Measurements from ENCODE around the gene DPP6. TPM values are rescaled to one million over a fixed set of nuclear protein-coding genes. Genes with fewer than 3 reads are reported as not detected.

The DPP6 gene
- total RNA-seq, 1 donor from 2014 or later: 0.39 TPM

DNA sequence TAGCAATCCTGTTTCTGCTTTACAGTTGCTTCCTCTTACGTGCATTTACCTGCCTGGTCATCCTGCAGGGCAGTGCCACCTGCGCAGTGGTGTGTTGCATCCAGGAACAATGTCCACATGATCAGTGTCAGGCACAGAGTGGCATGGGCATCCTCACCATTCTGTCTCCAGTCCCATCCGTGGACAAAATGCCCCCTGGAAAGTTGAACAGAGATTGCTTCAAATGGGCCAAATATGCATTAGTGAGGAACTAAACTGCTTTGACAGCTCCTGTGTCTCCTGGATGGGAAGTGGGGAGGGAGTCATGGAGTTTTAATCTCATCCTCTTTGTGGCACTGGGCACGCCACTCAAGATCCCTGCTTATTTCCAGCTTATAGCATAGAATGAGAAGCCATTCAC, 151.8 kb downstream of the DPP6 start:
- Histone ChIP-seq H3K79me2 (ENCODE audit: low read depth) (no peaks in the 10 kb centered on the region), H2AFZ (replicated peaks) (no peak overlapping the region), H3K4me1 (no peaks in the 10 kb centered on the region), H3F3A (ENCODE audit: low read depth) (no peaks in the 10 kb centered on the region), H3K27ac (no peak overlapping the region), H3K27me3 (no peaks in the 10 kb centered on the region), H4K20me1 (ENCODE audit: low read depth) (no peaks in the 10 kb centered on the region), H3K4me3 (no peak overlapping the region), H3K4me2 (no peak overlapping the region), H3K9me3 (ENCODE audit: low read depth) (no peaks in the 10 kb centered on the region), H3K9ac (no peak overlapping the region), H3K36me3 (no peaks in the 10 kb centered on the region)
- no peak for DNase-seq (ENCODE audit: low spot score)
- no peak overlapping the region for H3K27ac Mint-ChIP-seq
- peaks cover 2% of the 10 kb centered on the region for H3K27me3 Mint-ChIP-seq (ENCODE audit: insufficient read depth, low read depth)
- TF ChIP-seq, protein P1, sequence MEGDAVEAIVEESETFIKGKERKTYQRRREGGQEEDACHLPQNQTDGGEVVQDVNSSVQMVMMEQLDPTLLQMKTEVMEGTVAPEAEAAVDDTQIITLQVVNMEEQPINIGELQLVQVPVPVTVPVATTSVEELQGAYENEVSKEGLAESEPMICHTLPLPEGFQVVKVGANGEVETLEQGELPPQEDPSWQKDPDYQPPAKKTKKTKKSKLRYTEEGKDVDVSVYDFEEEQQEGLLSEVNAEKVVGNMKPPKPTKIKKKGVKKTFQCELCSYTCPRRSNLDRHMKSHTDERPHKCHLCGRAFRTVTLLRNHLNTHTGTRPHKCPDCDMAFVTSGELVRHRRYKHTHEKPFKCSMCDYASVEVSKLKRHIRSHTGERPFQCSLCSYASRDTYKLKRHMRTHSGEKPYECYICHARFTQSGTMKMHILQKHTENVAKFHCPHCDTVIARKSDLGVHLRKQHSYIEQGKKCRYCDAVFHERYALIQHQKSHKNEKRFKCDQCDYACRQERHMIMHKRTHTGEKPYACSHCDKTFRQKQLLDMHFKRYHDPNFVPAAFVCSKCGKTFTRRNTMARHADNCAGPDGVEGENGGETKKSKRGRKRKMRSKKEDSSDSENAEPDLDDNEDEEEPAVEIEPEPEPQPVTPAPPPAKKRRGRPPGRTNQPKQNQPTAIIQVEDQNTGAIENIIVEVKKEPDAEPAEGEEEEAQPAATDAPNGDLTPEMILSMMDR (IDR thresholded peaks at IDR 0.05): no peak
- TF ChIP-seq EZH2 (IDR thresholded peaks at IDR 0.05): no peak
- no peak for TF ChIP-seq EZH2phosphoT487 (IDR thresholded peaks at IDR 0.05)
- no peaks in the 10 kb centered on the region for H3K9me3 Mint-ChIP-seq
- H3K36me3 Mint-ChIP-seq: no peaks in the 10 kb centered on the region
- peaks cover 3% of the 10 kb centered on the region for H3K4me1 Mint-ChIP-seq
- no peak overlapping the region for H3K4me3 Mint-ChIP-seq

DNA sequence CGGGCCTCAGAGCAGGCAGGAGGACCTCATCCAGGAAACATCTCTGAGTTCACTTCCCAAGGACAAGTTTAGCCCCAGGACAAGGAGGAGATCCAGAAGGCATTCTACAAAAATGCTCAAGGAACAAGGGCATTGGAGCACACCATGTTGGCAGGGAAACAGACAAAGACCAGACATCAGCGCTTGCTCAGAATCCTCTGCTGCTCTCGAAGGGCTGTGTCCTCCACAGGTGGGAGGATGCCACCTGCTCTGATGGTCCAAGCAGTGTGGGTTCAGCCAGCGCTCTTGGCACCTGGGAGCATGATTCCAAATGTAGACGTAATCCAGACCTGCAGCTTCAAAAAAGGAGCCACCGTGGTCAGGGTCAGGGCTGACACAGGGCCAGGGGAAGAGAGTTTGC, 160.7 kb downstream of the DPP6 start:
- no peaks in the 10 kb centered on the region for H3K79me2 ChIP-seq (ENCODE audit: low read depth)
- no peak overlapping the region for H2AFZ ChIP-seq (replicated peaks)
- Mint-ChIP-seq H3K4me1 (no peaks in the 10 kb centered on the region), H3K9me3 (no peaks in the 10 kb centered on the region), H3K27me3 (ENCODE audit: insufficient read depth, low read depth) (no peaks in the 10 kb centered on the region), H3K36me3 (no peaks in the 10 kb centered on the region), H3K27ac (no peak overlapping the region), H3K4me3 (no peak overlapping the region)
- H3K9me3 ChIP-seq (ENCODE audit: low read depth): no peaks in the 10 kb centered on the region
- H4K20me1 ChIP-seq (ENCODE audit: low read depth): no peaks in the 10 kb centered on the region
- no peaks in the 10 kb centered on the region for H3K27me3 ChIP-seq
- H3K36me3 ChIP-seq: no peaks in the 10 kb centered on the region
- H3K27ac ChIP-seq: no peak overlapping the region
- no peak overlapping the region for H3K4me3 ChIP-seq
- no peak overlapping the region for H3K9ac ChIP-seq
- no peaks in the 10 kb centered on the region for H3F3A ChIP-seq (ENCODE audit: low read depth)
- DNase-seq (ENCODE audit: low spot score): no peak
- no peak overlapping the region for H3K4me2 ChIP-seq
- TF ChIP-seq EZH2 (IDR thresholded peaks at IDR 0.05) (no peak), EZH2phosphoT487 (IDR thresholded peaks at IDR 0.05) (no peak)
- TF ChIP-seq, protein P1 (IDR thresholded peaks at IDR 0.05): no peak
- no peaks in the 10 kb centered on the region for H3K4me1 ChIP-seq

DNA sequence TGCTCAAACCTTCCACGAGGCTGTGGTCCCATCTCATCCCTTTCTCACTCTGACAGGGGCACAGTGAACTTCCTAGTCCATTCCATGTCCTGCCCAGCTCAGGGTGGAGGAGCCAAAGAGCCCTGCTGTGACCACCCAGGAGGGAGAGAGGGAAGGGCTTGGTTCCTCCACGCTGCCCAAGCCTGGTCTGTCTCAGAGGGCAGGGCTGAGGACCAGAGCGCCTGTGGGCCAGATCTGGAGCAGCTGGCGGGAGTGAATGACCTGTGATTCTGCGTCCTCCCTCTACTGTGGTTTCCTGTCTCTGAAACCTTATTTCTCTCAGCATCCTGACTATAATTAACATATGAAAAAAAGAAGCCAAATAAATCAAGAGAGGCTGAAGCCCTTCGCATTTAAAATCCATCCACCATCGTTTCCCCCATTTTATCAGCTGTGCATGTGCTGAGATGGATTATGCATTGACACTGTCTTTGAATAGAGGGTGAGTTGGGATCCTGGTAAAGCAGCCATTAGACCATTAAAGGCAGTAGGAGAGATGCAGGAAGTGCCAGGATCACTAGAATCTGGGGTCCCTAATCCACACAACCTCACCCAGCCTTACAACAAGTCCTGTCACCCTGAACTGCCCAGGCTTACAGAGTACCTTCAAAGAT, 165.6 kb downstream of the DPP6 start:
- H4K20me1 ChIP-seq (ENCODE audit: low read depth): no peaks in the 10 kb centered on the region
- no peak for DNase-seq (ENCODE audit: low spot score)
- H3F3A ChIP-seq (ENCODE audit: low read depth): no peaks in the 10 kb centered on the region
- H3K4me1 ChIP-seq: no peaks in the 10 kb centered on the region
- no peak overlapping the region for H3K4me2 ChIP-seq
- no peak overlapping the region for H3K9ac ChIP-seq
- TF ChIP-seq EZH2phosphoT487 (IDR thresholded peaks at IDR 0.05) (no peak), EZH2 (IDR thresholded peaks at IDR 0.05) (no peak)
- TF ChIP-seq, protein P1 (IDR thresholded peaks at IDR 0.05): no peak
- Mint-ChIP-seq H3K27me3 (ENCODE audit: insufficient read depth, low read depth) (no peaks in the 10 kb centered on the region), H3K4me3 (no peak overlapping the region), H3K9me3 (no peaks in the 10 kb centered on the region), H3K27ac (no peak overlapping the region), H3K36me3 (no peaks in the 10 kb centered on the region), H3K4me1 (no peaks in the 10 kb centered on the region)
- H3K79me2 ChIP-seq (ENCODE audit: low read depth): no peaks in the 10 kb centered on the region
- H3K36me3 ChIP-seq: no peaks in the 10 kb centered on the region
- no peaks in the 10 kb centered on the region for H3K27me3 ChIP-seq
- no peaks in the 10 kb centered on the region for H3K9me3 ChIP-seq (ENCODE audit: low read depth)
- H2AFZ ChIP-seq (replicated peaks): no peak overlapping the region
- H3K4me3 ChIP-seq: no peak overlapping the region
- H3K27ac ChIP-seq: no peak overlapping the region

Measured in neural progenitor cell (in vitro differentiated cells).